ENCODE data around the gene GMEB1.
"Not testable (repeated sequence)": the region's sequence is repeated elsewhere in the genome, so short reads cannot be mapped to it uniquely, and the experiment has no call there.

The GMEB1 gene, protein sequence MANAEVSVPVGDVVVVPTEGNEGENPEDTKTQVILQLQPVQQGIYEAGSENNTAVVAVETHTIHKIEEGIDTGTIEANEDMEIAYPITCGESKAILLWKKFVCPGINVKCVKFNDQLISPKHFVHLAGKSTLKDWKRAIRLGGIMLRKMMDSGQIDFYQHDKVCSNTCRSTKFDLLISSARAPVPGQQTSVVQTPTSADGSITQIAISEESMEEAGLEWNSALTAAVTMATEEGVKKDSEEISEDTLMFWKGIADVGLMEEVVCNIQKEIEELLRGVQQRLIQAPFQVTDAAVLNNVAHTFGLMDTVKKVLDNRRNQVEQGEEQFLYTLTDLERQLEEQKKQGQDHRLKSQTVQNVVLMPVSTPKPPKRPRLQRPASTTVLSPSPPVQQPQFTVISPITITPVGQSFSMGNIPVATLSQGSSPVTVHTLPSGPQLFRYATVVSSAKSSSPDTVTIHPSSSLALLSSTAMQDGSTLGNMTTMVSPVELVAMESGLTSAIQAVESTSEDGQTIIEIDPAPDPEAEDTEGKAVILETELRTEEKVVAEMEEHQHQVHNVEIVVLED

GRCh38 chr1:28668191-28668955 lies at the start of gene GMEB1:
Gene GMEB1 (plus strand): TSS chr1:28668784. CDS start chr1:28683613, 14,829 bp downstream.
- in situ Hi-C loops (cut with MboI; ENCODE audit: low sequenced_read_pairs) = no loop called here

GRCh38 chr1:28631713-28632112 lies 36.9 kb upstream of the GMEB1 start:
- in situ Hi-C loops (cut with MboI; ENCODE audit: low sequenced_read_pairs) = no loop called here

DNA sequence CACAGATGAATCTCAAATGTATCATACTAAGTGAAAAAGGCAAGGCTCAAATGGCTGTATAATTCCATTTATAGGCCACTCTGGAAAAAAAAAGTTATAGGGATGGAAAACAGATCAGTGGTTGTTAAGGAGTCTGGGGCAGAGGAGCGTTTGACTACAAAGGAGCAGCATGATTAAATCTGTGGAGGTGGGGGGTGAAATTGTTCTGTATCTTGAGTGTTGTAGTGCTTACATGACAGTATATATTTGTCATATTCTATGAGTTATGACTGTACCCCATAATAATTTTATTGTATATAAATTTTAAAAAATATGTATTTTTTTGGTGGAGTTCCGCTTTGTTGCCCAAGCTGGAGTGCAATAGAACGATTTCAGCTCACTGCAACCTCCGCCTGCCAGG lies 36.0 kb upstream of the GMEB1 start:
- in situ Hi-C loops (cut with MboI; ENCODE audit: low sequenced_read_pairs) = no loop called here

GRCh38 chr1:28640766-28641165 lies 27.8 kb upstream of the GMEB1 start:
- in situ Hi-C loops (cut with MboI; ENCODE audit: low sequenced_read_pairs) = no loop called here

DNA sequence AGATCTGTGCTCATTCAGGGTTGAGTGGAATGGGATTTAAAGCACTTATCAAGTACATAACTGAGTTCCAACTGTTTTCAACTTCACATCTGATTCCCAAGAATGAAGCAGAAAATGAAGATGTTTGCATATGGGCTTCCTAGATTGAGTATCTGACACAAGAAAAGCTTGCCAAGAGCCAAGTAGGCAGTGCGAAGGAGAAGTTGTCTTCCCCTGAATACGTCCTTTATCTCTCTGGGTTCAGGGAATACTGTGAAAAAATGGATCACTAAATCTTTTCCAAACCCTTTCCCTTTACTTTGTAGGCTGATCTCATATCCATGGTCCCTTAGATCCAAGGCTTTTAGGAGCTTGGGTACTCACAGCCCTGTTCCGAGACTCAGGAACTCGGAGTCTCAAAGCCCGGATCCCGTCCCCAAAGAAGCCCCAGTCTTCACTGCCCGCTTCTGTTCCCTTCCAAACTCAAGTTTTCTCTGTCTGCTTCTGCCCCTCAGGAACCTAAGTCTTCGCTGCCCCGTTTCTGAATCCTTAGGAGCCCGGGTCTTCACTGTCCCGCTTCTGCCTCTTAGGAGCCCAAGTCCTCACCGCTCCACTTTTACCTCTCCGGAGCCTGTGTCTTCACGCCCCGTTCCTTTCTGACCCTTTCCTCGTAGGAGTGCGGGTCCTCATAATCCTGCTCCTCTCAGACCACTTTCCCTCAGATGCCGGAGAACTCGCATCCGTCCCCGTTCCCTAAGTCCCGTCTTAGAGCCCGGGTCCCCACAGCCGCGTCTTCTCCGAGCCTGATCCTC lies 26.3 kb upstream of the GMEB1 start:
- in situ Hi-C loops (cut with MboI; ENCODE audit: low sequenced_read_pairs) = no loop called here

DNA sequence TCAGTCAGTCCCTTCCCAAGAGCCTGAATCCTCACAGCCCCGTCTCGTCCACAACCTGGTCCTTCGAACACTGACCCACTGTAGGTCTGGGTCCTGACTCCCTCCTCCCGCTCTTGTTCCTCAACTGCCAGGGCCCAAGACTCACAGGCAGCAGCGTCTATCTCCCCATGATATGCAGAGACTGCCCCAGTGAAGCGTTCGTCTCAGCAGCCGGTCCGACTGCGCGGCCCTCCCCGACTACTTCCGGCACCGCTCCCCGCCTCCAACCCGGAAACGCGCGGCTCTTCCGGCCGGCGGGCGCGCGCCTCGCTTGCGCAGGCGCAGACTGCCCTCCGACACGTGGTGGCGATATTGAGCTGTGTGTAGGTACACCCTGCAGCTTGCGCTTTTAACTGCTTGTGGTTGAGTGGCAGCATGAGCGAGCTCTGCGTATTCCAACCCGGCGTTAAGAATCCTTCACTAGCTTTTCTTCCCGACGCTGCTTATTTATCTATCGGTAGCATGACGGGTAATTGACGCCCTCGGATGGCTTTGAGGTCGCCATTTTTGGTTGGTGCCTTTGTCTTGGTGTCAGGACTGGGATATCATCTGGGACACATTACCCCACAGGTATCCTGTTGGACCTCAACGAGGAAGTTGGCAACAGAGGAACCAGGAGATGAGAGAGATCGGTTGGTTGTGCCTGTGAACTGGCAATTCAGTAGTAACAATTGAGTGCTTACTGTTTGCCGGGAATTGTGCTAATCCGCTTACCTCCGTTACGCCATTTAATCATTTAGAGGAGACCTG lies 25.5 kb upstream of the GMEB1 start, which contains the start of gene TAF12:
TAF12 (minus strand) TSS at position 221 of the 789 bp plus-strand sequence. CDS start 20,986 bp downstream, outside the sequence.
- in situ Hi-C loops (cut with MboI; ENCODE audit: low sequenced_read_pairs) = no loop called here

- in situ Hi-C loops (cut with MboI; ENCODE audit: low sequenced_read_pairs) = no loop called here
Observed at GRCh38 chr1:28644494-28644893, 24.1 kb upstream of the GMEB1 start.

DNA sequence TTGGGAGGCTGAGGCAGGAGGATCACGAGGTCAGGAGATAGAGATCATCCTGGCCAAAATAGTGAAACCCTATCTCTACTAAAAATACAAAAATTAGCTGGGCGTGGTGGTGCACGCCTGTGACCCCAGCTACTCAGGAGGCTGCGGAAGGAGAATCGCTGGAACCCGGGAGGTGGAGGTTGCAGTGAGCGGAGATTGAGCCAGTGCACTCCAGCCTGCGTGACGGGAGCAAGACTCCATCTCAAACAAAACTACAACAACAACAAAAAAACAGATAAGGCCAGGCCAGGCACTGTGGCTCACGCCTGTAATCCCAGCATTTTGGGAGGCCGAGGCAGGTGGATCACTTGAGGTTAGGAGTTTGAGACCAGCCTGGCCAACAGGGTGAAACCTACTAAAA lies 23.2 kb upstream of the GMEB1 start:
- in situ Hi-C loops (cut with MboI; ENCODE audit: low sequenced_read_pairs) = not testable (repeated sequence)

- in situ Hi-C loops (cut with MboI; ENCODE audit: low sequenced_read_pairs) = no loop called here
Observed at GRCh38 chr1:28646040-28646439, 22.5 kb upstream of the GMEB1 start.

DNA sequence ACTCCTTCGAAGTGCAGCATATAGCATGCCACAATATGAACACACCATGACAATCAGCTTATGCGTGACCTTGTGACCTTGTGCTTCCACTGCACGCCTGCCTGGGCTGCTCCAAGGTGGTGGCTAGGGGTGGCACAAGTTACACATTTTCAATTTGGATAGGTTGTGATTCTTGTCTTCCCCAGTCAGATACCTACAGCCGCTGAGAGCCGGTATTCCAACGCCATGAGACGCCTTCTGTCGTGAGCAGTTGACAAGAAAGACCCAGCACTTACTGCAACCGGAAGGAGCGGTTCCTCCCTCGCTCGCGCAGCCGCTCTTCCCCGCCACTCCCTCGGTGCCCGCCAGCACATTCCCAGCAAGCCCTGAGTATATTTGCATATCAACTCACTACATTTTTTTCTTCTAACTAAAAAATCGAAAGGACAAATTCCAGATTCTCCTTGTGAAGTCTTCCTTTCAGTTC lies 20.5 kb upstream of the GMEB1 start:
- in situ Hi-C loops (cut with MboI; ENCODE audit: low sequenced_read_pairs) = no loop called here

GRCh38 chr1:28648474-28649198 lies 19.9 kb upstream of the GMEB1 start, which contains the start of gene RNU11:
Gene RNU11 (plus strand): TSS chr1:28648600.
- in situ Hi-C loops (cut with MboI; ENCODE audit: low sequenced_read_pairs) = no loop called here

GRCh38 chr1:28653063-28653462 lies 15.5 kb upstream of the GMEB1 start:
- in situ Hi-C loops (cut with MboI; ENCODE audit: low sequenced_read_pairs) = not testable (repeated sequence)

DNA sequence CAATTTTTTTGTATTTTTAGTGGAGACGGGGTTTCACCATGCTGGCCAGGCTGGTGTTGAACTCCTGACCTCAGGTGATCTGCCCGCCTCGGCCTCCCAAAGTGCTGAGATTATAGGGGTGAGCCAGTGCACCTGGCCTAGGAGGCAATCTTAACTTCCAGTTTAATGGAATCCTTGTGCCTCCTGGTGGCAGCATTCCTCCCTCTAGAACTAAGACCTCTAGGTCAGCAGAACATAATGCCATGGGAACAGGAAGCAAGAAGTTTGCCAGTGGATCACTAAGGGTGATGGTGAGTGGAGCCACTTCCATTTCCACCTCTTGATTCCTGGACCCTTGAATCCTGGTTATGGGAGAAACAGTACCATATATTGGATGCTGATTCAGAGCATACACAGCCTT lies 14.7 kb upstream of the GMEB1 start:
- in situ Hi-C loops (cut with MboI; ENCODE audit: low sequenced_read_pairs) = not testable (repeated sequence)

- in situ Hi-C loops (cut with MboI; ENCODE audit: low sequenced_read_pairs) = not testable (repeated sequence)
Observed at GRCh38 chr1:28655448-28656311, 12.9 kb upstream of the GMEB1 start.

DNA sequence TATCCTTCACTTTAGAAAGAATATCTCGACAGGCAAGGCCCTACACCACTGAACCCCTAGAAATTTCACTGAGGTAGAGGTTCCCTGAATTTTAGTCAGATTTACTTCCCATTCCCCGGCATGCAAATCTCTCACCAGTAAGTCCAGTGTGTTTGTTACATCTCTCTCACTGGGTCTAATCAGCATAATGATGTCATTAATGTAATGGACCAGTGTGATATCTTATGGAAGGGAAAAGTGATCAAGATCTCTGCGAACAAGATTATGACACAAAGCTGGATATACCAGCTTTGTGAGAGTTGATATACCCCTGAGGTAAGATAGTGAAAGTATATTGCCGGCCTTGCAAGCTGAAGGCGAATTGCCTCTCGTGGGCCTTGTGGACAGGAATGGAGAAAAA lies 12.2 kb upstream of the GMEB1 start:
- in situ Hi-C loops (cut with MboI; ENCODE audit: low sequenced_read_pairs) = no loop called here

- in situ Hi-C loops (cut with MboI; ENCODE audit: low sequenced_read_pairs) = no loop called here
Observed at GRCh38 chr1:28663871-28664470, 4.6 kb upstream of the GMEB1 start.

GRCh38 chr1:28666806-28667205 lies 1.8 kb upstream of the GMEB1 start:
- in situ Hi-C loops (cut with MboI; ENCODE audit: low sequenced_read_pairs) = no loop called here
